ENCODE data around the gene ENAH. TPM values are rescaled to one million over a fixed set of nuclear protein-coding genes. Genes with fewer than 3 reads are reported as not detected.

The ENAH gene
- total and polyA plus RNA-seq, 10 donors, result 5.1 to 98.1 (median 44.8) TPM

- WGBS, 5 donors, result 61 to 78% (median 69%) methylated on average over 8 of the region's 8 CpGs
- intact Hi-C loops (cut with DNase I; ENCODE audit: low total_unique reads), result no loop called here
- H3K9me3 ChIP-seq, result no peaks in the 10 kb centered on the region
- peaks cover 21 to 87% (median 55%) of the 10 kb centered on the region in 6 donors for H3K4me1 ChIP-seq
- peak overlapping the region in 7 of 8 donors; percentile 39 to 91 (median 87) for H3K27ac ChIP-seq
- no peak overlapping the region for H3K4me3 ChIP-seq
- TF ChIP-seq POLR2A (IDR thresholded peaks at IDR 0.05), result no peak
- TF ChIP-seq, protein P1, sequence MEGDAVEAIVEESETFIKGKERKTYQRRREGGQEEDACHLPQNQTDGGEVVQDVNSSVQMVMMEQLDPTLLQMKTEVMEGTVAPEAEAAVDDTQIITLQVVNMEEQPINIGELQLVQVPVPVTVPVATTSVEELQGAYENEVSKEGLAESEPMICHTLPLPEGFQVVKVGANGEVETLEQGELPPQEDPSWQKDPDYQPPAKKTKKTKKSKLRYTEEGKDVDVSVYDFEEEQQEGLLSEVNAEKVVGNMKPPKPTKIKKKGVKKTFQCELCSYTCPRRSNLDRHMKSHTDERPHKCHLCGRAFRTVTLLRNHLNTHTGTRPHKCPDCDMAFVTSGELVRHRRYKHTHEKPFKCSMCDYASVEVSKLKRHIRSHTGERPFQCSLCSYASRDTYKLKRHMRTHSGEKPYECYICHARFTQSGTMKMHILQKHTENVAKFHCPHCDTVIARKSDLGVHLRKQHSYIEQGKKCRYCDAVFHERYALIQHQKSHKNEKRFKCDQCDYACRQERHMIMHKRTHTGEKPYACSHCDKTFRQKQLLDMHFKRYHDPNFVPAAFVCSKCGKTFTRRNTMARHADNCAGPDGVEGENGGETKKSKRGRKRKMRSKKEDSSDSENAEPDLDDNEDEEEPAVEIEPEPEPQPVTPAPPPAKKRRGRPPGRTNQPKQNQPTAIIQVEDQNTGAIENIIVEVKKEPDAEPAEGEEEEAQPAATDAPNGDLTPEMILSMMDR (IDR thresholded peaks at IDR 0.05 in 8 of 11, conservative IDR thresholded peaks at IDR 0.05 in 3 of 11), result no peak
- peak in 1 of 3 donors; percentile 48 for TF ChIP-seq POLR2AphosphoS5 (IDR thresholded peaks at IDR 0.05)
- no peaks in the 10 kb centered on the region for H3K27me3 ChIP-seq (replicated peaks in 1 of 7)
- H3K36me3 ChIP-seq, result no peaks in the 10 kb centered on the region
- no peak for DNase-seq
Observed at GRCh38 chr1:225447650-225448089, 205.3 kb downstream of the ENAH start.

DNA sequence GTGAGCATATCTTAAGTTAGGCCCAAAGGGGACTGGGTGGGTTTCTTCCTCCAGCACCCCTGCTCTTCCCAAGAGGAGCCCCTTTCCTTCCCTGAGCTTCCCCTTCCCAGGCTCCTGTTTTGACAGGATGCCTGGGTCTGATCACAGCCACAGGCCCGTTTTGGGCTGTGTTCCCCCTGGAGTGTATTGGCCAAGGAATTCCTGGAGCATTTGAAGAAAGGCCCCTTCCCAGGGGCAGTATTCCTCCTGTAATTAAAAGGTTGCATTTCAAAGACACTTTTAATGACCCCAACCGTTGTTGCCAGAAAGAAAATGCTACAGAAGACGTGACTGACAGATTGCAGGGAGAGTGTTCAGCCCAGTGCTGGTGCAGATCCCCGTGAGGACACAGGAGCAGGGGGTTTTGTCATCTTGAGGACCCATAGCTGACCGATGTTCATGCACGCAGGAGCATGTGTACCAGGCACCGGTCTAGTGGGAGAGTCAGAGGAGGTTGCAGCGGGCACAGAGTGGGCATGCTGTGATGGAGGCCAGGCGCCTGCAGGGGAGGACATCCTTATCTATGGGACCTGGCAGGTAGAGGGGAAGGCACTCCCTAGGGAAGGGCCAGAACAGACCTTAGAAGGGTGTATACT lies 205.8 kb downstream of the ENAH start:
- H3K9me3 ChIP-seq, result no peaks in the 10 kb centered on the region
- 75 to 88% (median 80%) methylated on average over 9 of the region's 9 CpGs for WGBS, 5 donors
- intact Hi-C loops (cut with DNase I; ENCODE audit: low total_unique reads), result no loop called here
- peaks cover 21 to 92% (median 59%) of the 10 kb centered on the region in 6 donors for H3K4me1 ChIP-seq
- H3K27ac ChIP-seq, result peak overlapping the region in 7 of 8 donors; percentile 27 to 91 (median 87)
- H3K4me3 ChIP-seq, result no peak overlapping the region
- TF ChIP-seq POLR2A (IDR thresholded peaks at IDR 0.05), result no peak
- no peak for TF ChIP-seq POLR2AphosphoS5 (IDR thresholded peaks at IDR 0.05)
- TF ChIP-seq, protein P1 (IDR thresholded peaks at IDR 0.05 in 8 of 11, conservative IDR thresholded peaks at IDR 0.05 in 3 of 11), result no peak
- no peak for DNase-seq
- no peaks in the 10 kb centered on the region for H3K27me3 ChIP-seq (replicated peaks in 1 of 7)
- no peaks in the 10 kb centered on the region for H3K36me3 ChIP-seq

DNA sequence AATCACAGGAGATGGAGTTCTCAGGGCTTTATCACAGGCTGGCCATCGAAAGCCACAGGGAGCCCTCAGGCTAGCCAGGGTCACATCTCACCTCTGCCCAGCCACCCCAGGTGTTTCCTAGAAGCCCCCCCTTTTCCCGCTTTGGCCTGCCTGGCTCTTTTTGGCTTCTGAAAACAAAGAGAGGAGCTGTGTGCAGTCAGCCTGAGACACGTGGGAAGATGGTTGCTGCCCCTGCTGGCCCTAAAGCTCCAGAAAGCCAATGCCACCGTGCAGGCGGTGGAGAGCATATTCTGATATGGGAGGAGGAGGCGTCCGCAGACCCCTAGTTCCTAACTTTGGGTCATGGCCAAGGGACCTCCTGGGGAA lies 206.3 kb downstream of the ENAH start:
- peaks cover 21 to 97% (median 64%) of the 10 kb centered on the region in 6 donors for H3K4me1 ChIP-seq
- no peak for DNase-seq

More for the DNA sequence above, 206.3 kb downstream of the ENAH start:
- no peaks in the 10 kb centered on the region for H3K36me3 ChIP-seq
- no peaks in the 10 kb centered on the region for H3K9me3 ChIP-seq
- TF ChIP-seq POLR2AphosphoS5 (IDR thresholded peaks at IDR 0.05) (no peak), POLR2A (IDR thresholded peaks at IDR 0.05) (no peak)
- TF ChIP-seq, protein P1 (IDR thresholded peaks at IDR 0.05 in 8 of 11, conservative IDR thresholded peaks at IDR 0.05 in 3 of 11), result no peak
- WGBS, 5 donors, result 62 to 79% (median 75%) methylated on average over 6 to 7 of the region's 7 CpGs
- no peaks in the 10 kb centered on the region for H3K27me3 ChIP-seq (replicated peaks in 1 of 7)
- peak overlapping the region in 4 of 8 donors; percentile 87 to 91 (median 90) for H3K27ac ChIP-seq
- intact Hi-C loops (cut with DNase I; ENCODE audit: low total_unique reads), result no loop called here
- no peak overlapping the region for H3K4me3 ChIP-seq
